Daoy (cell line): ENCODE measurements around the gene ACER3. TPM values are rescaled to one million over a fixed set of nuclear protein-coding genes. Genes with fewer than 3 reads are reported as not detected.
A peak's percentile ranks its signal among the peaks of the same experiment; 100 is the strongest.
"Not testable (repeated sequence)": the region's sequence is repeated elsewhere in the genome, so short reads cannot be mapped to it uniquely, and the experiment has no call there.

Experiments used
- DNase-seq: peaks from one replicate; pipeline ENCODE4 v3.0.0-alpha.2; 2015; ENCODE audit warnings: low read depth
- total RNA-seq: library from RNA; depleted of rRNA; stranded (reverse); fragments of >200 nt; shearing (Covaris generic); gene quantifications from 2 replicates; pipeline ENCODE4 v1.2.3, GENCODE V29; 2014

Gene ACER3
- total RNA-seq, 1 experiment from 2014 or later, result 8.3 TPM

GRCh38 chr11:76995081-76995576 lies 134.4 kb downstream of the ACER3 start:
- no peak for DNase-seq

GRCh38 chr11:76997512-76997911 lies 136.8 kb downstream of the ACER3 start:
- DNase-seq, result no peak

GRCh38 chr11:76999597-76999996 lies 138.9 kb downstream of the ACER3 start:
- DNase-seq, result no peak

- no peak for DNase-seq
Observed at GRCh38 chr11:77001613-77002012, 140.9 kb downstream of the ACER3 start.

- DNase-seq, result no peak
Observed at GRCh38 chr11:77002776-77003175, 142.1 kb downstream of the ACER3 start.

GRCh38 chr11:77003963-77004362 lies 143.2 kb downstream of the ACER3 start:
- no peak for DNase-seq

- DNase-seq, result no peak
Observed at GRCh38 chr11:77009533-77010160, 148.9 kb downstream of the ACER3 start.

- no peak for DNase-seq
Observed at GRCh38 chr11:77014669-77015068, 154.0 kb downstream of the ACER3 start.

GRCh38 chr11:77018396-77018924 lies 157.7 kb downstream of the ACER3 start:
- not testable (repeated sequence) for DNase-seq

- peak; percentile 56 for DNase-seq
Observed at GRCh38 chr11:77019976-77020595, 159.4 kb downstream of the ACER3 start.

- DNase-seq, result no peak
Observed at GRCh38 chr11:77020734-77021133, 160.0 kb downstream of the ACER3 start.

- no peak for DNase-seq
Observed at GRCh38 chr11:77024745-77025144, 164.0 kb downstream of the ACER3 start.

GRCh38 chr11:77026221-77026620 lies 165.5 kb downstream of the ACER3 start:
- no peak for DNase-seq

- no peak for DNase-seq
Observed at GRCh38 chr11:77026743-77027142, 166.0 kb downstream of the ACER3 start.

- no peak for DNase-seq
Observed at GRCh38 chr11:77027275-77027674, 166.6 kb downstream of the ACER3 start.

- DNase-seq, result no peak
Observed at GRCh38 chr11:77029829-77030228, 169.1 kb downstream of the ACER3 start.

- DNase-seq, result no peak
Observed at GRCh38 chr11:77030834-77031414, 170.2 kb downstream of the ACER3 start.

- DNase-seq, result no peak
Observed at GRCh38 chr11:77031599-77031998, 170.9 kb downstream of the ACER3 start.

- no peak for DNase-seq
Observed at GRCh38 chr11:77035039-77035438, 174.3 kb downstream of the ACER3 start.

- DNase-seq, result no peak
Observed at GRCh38 chr11:77035580-77035979, 174.9 kb downstream of the ACER3 start.

- no peak for DNase-seq
Observed at GRCh38 chr11:77036398-77036797, 175.7 kb downstream of the ACER3 start.

GRCh38 chr11:77037057-77037456 lies 176.3 kb downstream of the ACER3 start:
- no peak for DNase-seq
